ENCODE results near the gene SPRED2.
"Not testable (repeated sequence)": the region's sequence is repeated elsewhere in the genome, so short reads cannot be mapped to it uniquely, and the experiment has no call there.

SPRED2 gene

DNA sequence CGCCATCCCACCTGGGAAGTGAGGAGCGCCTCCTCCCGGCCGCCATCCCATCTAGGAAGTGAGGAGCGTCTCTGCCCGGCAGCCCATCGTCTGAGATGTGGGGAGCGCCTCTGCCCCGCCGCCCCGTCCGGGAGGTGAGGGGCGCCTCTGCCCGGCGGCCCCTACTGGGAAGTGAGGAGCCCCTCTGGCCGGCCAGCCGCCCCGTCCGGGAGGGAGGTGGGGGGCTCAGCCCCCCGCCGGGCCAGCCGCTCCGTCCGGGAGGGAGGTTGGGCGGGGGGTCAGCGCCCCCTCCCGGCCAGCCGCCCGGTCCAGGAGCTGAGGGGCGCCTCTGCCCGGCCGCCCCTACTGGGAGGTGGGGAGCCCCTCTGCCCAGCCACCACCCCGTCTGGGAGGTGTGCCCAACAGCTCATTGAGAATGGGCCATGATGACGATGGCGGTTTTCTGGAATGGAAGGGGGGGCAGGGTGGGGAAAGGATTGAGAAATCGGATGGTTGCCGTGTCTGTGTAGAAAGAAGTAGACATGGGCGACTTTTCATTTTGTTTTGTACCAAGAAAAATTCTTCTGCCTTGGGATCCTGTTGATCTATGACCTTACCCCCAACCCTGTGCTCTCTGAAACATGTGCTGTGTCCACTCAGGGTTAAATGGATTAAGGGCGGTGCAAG lies 93.4 kb downstream of the SPRED2 start:
- not testable (repeated sequence) for DNase-seq

- not testable (repeated sequence) for DNase-seq
Observed at GRCh38 chr2:65337915-65338314, 94.5 kb downstream of the SPRED2 start.

- DNase-seq, result no peak
Observed at GRCh38 chr2:65334714-65335113, 97.7 kb downstream of the SPRED2 start.

GRCh38 chr2:65331336-65332025 lies 100.9 kb downstream of the SPRED2 start:
- DNase-seq, result no peak

GRCh38 chr2:65329525-65329924 lies 102.9 kb downstream of the SPRED2 start:
- DNase-seq, result no peak

DNA sequence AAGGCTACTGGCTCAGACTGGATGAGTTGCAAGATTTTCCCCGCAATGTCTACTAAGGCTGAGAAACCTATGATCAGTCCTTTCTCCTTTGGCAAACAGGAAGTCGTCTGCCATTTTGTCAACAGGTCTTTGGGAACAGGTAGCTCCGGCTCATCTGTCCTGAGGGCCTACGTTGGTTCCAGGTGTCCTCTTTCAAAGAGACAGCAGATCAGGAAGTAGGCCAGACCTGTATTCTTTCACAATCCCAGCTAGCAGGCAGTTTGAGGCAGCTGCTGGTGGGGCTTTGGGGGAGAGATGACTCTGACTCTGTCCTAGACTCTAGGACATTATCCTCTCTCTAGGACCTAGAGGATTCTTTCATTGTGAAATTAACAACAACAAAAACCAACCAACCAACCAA lies 106.1 kb downstream of the SPRED2 start:
- DNase-seq, result no peak

- no peak for DNase-seq
Observed at GRCh38 chr2:65325066-65325465, 107.3 kb downstream of the SPRED2 start.

DNA sequence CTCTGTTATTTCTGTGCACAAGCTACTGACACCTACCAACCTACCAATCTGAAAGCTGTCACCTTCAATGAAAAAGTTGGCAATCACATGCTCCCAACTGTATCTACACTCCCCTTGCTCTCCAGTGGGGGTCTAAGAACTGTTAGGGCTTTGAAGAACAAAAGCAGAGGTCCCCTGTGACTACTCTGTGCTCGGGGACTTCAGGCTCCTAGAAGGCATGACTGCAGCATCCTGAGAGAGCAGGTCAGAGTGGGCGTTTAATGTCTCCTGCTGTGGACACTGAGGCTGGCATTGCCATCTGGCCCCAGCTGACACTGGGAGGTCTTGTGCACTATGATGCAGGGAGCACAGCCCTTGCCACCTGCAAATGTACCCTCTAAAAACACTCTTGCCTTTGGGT lies 111.5 kb downstream of the SPRED2 start:
- DNase-seq, result no peak

- DNase-seq, result no peak
Observed at GRCh38 chr2:65320042-65320725, 112.2 kb downstream of the SPRED2 start.

DNA sequence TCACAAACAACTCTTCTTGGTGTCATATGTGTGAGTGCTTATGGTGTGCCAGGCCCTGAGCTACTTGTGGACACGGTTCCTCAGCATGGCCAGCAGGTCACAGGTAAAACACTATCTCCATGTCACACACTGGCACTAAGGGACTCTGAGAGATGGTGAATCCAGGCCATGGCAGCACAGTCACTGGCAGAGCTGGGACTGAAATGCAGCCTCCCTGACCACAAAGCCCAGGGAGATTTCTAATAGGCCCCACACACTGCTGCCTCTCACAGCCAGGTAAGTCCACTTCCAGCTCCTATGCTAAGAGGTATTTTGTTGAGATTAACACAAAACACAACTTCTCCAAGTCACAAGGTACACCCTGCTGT lies 112.7 kb downstream of the SPRED2 start:
- no peak for DNase-seq

GRCh38 chr2:65319072-65319673 lies 113.2 kb downstream of the SPRED2 start:
- no peak for DNase-seq

- DNase-seq, result no peak
Observed at GRCh38 chr2:65317841-65318240, 114.6 kb downstream of the SPRED2 start.

DNA sequence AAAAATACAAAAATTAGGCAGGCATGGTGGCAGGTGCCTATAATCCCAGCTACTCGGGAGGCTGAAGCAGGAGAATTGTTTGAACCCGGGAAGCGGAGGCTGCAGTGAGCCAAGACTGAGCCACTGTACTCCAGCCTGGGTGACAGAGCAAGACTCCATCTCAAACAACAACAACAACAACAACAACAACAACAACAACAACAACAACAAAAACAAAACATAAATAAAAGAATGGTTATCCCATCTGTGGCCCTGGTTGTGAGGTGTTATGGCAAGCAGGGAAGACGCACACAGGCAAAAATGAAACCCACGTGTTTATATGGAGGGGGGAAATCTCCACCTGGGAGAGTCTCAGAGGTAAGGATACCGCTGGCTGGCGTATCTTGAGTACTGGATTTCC lies 115.0 kb downstream of the SPRED2 start:
- DNase-seq, result not testable (repeated sequence)

DNA sequence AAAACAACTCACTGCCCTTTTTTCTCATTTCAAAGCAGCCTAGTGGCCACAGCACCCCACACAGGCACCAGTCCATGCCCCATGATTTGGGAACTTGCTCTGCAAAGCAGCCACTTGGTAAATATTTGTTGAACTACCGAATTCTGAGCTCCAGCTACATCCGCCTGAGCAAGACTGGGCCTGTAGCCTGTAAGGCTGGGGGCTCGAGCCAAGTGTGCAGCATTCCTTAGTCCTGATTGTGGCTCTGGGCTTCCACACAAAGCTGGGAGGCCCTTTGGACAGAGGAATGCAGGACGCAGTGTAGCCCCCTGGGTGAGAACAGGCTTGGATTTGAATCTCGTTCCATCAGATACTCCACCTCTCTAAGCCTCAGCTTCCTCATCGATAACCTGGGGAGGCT lies 116.3 kb downstream of the SPRED2 start:
- no peak for DNase-seq

GRCh38 chr2:65314801-65315441 lies 117.5 kb downstream of the SPRED2 start:
- no peak for DNase-seq

- no peak for DNase-seq
Observed at GRCh38 chr2:65313954-65314256, 118.5 kb downstream of the SPRED2 start.

- no peak for DNase-seq
Observed at GRCh38 chr2:65313126-65313953, 119.1 kb downstream of the SPRED2 start.

DNA sequence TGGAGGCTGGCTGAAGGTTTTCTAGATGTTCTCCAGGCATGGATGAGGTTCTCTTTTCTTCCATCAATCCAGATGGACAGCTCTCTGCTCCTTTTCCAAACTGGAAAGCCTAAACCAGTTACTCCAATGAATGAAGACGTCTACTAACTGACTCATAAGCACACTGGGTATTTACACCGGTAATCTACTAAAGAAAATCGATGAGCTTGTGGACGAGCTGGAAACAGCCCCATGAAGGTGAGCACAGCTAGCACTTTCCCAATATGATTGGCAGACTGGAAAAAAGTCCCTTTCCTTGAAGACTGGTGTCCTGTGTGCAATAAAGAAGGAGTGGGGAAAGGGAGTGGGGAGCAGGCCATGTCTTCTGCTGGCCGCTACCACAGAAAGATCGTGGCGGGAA lies 120.8 kb downstream of the SPRED2 start:
- no peak for DNase-seq

- no peak for DNase-seq
Observed at GRCh38 chr2:65311049-65311448, 121.3 kb downstream of the SPRED2 start.

GRCh38 chr2:65309699-65310098 lies 122.7 kb downstream of the SPRED2 start:
- DNase-seq, result no peak

GRCh38 chr2:65305934-65306333 lies 126.5 kb downstream of the SPRED2 start:
- no peak for DNase-seq
